Esophagus muscularis mucosa (tissue), 4 donors: ENCODE data around the gene INTS15.

Experiments
- CTCF ChIP-seq, 3 experiments: fragments of 200-600 bp in 2 of 3; fragments of 450-650 bp in 1 of 3; sonication (generic) in 2 of 3; IDR thresholded peaks; one replicate each; pipeline ENCODE4 v1.5.1; 2017 to 2019; ENCODE audit warnings: antibody characterized with exemption in 3 of 3, mild to moderate bottlenecking in 2 of 3, moderate library complexity in 1 of 3
- EP300 ChIP-seq: sonication (generic); formaldehyde crosslinking; IDR thresholded peaks from one replicate; pipeline ENCODE4 v1.6.1; 2017; ENCODE audit warnings: antibody characterized with exemption
- POLR2AphosphoS5 ChIP-seq, 2 donors: sonication (generic); formaldehyde crosslinking; IDR thresholded peaks; one replicate each; pipeline ENCODE4 v1.6.1; 2017; ENCODE audit warnings: antibody characterized with exemption in 2 of 2

DNA sequence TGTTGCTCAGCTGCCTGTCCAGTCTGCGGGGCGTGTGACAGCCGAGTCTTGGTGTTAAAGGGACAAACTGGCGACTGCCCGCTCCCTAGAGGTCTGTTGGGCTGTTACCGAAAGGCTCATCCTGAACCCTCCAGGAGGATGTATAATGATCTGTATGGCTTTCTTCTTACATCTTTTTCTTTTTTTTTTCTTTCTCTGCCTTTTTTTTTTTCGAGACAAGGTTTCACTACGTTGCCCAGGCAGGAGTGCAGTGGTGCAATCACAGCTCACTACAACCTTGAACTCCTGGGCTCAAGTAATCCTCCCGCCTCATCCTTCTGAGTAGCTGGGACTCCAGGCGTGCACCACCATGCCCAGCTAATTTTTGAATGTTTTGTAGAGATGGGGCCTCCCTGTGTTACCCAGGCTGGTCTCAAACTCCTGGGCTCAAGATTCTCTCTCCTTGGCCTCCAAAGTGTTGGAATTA, 857 bp downstream of the INTS15 start:
- TF ChIP-seq CTCF (IDR thresholded peaks at IDR 0.05) (no peak), EP300 (no peak), POLR2AphosphoS5 (IDR thresholded peaks at IDR 0.05) (no peak)
